22Rv1 (cell line): ENCODE results near the gene PARD3.

Experiments used
- CTCF ChIP-seq: fragments of 450-650 bp; IDR thresholded peaks from 2 replicates; pipeline ENCODE4 v1.5.1; 2017; ENCODE audit warnings: mild to moderate bottlenecking
- ZFX ChIP-seq: fragments of 450-650 bp; IDR thresholded peaks from 2 replicates; pipeline ENCODE4 v1.6.1; 2017; ENCODE audit warnings: antibody characterized with exemption, borderline replicate concordance

GRCh38 chr10:34814913-34815184, 247 bp downstream of the PARD3 start:
- TF ChIP-seq CTCF: no peak
- no peak for TF ChIP-seq ZFX
